HG03095 (cell line): ENCODE results near the gene MAP3K8.
A peak's percentile ranks its signal among the peaks of the same experiment; 100 is the strongest.

ENCODE experiments used
- ATAC-seq: cut with Tn5 transposase; IDR thresholded peaks from one replicate; pipeline ENCODE4 v1.9.1; 2021; ENCODE audit warnings: moderate library complexity; ENCODE audit not compliant: unreplicated experiment

MAP3K8 gene

DNA sequence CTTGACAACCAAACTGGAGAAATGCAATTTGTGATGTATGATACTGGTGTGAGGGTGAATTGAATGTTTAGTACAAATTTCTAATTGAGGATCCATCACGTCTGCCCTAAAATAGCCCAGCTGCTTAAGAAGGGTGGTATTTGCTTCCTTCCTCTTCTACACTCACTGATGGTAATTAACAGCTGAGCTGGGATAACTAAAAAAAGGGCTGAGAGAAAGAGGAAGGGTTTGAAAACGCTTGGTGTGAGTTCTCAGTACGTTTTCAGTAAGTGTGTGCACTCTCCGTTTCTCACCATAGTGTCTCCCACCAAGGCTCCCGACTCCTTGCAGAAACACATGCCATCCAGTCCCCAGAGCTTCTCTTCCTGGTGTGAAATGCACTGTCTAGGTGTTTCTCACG, 54.3 kb downstream of the MAP3K8 start:
- no peak for ATAC-seq

DNA sequence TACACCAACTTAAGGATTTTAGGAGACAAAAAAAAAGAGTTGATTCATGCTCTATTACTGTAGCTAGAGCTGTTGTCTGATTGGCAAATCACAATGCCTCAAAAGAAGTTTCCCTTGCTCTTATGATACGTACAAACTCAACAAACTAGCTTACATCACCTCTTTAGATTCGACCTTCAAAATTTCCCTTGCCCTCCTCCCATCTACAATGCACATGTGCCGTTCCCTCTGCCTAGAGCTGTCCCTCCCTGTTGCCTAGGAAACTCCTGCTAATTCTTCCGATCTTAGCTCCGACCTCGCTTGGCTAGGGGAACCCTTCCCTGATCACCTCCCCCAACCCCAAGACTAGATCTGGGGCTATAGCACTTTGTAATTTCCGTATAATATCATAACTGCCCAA, 55.4 kb downstream of the MAP3K8 start:
- ATAC-seq = no peak

- no peak for ATAC-seq
Measured at GRCh38 chr10:30490289-30491000, 56.5 kb downstream of the MAP3K8 start.

- no peak for ATAC-seq
Measured at GRCh38 chr10:30491204-30491915, 57.4 kb downstream of the MAP3K8 start.

GRCh38 chr10:30491916-30492515, 58.0 kb downstream of the MAP3K8 start:
- no peak for ATAC-seq

- peak; percentile 38 for ATAC-seq
Measured at GRCh38 chr10:30493609-30494530, 59.9 kb downstream of the MAP3K8 start.

GRCh38 chr10:30494558-30494957, 60.6 kb downstream of the MAP3K8 start:
- no peak for ATAC-seq

DNA sequence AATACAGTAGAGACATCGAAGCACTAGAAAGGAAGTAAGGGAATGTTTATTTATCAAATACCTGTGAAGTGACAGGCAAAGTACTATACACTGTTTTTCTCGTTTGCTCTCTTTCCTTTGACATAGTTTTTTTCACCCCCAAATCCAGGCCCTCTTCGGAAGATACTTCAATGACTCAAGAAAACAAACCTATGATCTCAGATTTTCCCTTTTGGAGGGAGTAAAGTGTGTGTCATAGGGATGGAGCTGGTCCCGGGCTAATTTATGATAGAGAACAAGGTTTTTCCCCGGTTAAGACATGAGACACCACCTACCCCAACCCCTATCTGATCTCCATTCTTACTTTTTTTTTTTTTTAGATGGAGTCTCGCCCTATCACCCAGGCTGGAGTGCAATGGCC, 61.7 kb downstream of the MAP3K8 start:
- ATAC-seq = no peak

- ATAC-seq = no peak
Measured at GRCh38 chr10:30499816-30500215, 65.8 kb downstream of the MAP3K8 start.

DNA sequence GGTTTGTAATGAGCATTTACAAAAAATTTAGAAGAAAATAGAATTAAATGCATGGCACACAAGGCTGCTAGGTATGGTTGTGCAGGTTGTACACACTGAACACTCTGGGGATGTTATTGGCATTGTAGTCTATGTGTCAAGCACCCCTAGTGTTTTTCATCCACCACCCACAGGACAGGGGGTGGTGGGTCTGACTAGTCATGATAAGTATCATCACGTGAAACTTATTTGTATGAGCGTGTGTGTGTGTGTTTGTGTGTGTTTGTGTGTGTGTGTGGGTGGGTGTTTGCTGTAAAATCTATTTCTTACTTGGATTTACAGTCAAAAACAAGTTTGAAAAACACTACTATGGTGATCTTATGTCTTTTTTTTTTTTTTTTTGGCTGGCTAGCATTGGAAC, 66.5 kb downstream of the MAP3K8 start:
- no peak for ATAC-seq

GRCh38 chr10:30500963-30501504, 67.0 kb downstream of the MAP3K8 start:
- ATAC-seq = no peak

DNA sequence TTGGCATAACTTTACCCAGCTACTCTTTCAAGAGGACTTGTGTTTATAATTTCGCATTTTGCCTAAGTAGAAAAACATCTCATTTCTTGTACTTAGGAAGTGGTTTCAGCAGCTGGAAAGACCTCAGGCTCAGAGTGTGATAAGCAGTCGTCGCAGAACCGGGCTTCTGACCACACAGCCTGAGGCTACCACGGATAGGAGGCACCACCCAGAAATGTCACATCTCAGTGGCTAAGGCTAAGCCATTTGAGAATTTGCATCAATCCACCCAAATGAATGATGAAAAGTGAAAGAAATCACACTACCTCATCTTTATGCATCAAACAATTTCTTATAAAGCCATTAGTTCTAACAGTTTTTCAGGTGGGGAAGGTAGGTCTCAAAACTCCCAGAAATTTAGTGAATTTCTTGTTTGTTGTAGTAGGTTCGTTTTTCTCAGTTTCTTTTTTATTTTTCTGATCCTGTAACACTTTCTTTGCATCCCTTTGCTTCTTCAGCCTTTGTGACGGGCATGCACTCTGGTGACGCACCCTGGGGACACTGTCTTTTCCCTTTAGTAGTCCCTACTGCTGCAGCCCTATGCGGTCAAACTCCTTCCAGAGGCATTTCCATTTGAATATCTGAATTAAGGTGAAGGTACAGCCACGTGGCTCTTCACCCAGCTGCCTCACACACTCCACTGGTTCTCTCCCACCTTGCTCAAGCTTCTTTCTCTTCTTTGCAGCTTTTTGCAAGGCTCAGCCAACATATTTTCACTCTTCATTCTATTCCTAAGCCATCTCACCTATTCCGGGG, 68.5 kb downstream of the MAP3K8 start:
- ATAC-seq = peak; percentile 73

DNA sequence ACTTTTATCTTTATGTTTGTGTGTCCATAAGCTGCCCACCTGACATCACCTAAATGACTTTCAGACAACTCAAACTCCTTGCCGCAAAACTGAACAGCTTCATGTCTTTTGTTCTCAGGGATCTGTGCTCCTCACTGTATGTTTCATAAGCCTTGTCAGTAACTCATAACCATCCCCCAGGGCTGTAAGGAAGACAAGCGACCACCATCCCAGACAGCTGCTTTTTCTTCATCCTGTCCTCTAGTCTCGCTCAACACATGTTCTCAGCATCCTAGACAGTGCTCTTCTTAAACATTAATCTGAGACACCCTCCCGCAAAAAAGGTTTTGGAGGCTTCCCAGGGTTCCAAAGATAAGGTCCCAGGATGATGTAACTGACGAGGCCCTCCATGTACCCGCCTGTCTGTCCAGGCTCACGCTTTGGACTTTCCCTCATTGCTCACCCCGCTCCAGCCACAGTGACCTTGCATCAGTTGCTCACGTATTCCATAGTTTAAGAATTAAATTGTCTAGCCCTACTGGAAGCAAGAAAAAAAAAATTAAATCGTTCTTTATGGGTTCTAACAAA, 69.8 kb downstream of the MAP3K8 start:
- no peak for ATAC-seq

DNA sequence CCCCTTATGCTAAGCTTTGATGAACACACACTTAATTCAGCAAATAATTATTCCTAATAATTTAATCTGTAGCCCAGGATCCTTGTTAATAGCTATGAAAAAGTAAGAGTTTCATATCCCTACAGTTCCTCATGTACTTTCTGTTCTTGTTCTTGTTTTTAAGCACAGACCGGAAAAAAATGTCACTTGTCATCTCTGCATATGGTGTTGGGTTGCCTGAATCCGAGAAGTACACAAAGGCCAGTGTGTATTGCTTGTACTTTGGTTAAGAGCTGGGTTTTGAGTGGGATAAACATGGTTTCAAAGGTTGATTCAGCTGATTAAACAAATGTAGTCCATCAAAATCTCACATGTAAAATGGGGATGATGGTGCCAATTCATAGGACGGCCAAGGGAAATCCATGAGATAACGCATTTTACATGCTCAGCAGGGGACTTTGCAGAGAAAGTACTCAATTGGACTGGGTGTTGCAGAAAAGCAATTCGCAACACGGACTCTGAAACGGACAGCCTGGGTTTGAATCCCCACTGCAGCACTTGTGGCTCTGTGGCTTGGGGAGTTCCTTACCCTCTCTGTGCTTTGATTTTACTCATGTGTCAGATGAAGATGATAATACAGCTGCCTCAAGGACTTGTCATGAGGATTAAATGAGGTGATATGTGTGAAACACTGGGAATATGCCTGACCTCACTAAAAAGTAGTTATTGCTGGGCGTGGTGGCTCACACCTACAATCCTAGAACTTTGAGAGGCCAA, 71.7 kb downstream of the MAP3K8 start:
- ATAC-seq = no peak

DNA sequence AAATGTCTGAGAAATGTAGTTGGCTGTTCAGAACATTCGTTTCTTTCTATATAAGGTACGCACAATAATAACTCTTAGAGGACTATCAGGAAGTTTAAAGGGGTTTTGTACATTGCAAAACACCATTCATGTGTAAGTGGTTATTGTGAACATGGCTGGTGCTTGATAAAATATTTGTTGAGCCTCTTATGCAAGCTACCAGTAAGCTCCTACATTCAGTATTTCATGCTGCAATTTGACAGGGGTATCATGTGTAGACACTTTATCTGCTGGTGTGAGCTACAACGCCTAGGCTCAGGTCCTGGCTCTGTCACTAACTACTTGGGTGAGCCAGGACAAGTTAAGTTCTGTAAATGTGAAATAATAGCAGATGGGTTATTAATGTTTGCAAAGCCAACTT, 75.5 kb downstream of the MAP3K8 start:
- no peak for ATAC-seq

DNA sequence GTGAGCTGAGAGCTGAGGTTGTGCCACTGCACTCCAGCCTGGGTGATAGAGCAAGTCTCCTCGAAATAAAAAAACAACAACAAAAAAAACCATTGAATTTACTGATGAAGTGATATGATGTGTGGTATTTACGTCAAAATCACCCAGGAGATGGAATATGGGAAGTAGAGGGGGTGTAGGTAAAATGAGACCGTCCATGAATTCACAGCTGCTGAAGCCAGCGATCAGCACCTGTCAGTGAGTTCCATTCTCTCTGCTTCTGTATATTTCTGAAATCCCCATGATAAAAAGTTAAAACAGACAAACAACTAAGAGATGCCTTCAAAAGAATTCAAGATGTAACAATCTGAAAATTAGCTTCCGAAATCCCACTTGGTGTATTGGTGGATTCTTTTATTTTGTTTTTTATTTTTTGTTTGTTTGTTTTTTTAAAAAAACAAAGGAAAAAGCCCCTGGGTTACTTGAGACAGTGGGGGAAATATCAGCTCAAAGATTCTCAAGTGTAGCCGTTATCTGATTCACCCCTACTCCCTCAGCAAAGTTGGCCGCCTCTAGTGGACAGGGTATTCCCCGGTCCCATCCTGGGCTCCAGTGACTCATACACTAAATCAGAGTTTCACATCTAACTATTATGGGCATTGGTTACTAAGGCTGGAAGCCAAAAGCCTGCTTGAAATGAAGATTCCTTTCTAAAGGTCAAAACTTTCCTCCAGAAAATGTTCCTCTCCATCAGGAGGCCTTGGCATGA, 76.4 kb downstream of the MAP3K8 start:
- peak; percentile 88 for ATAC-seq

- ATAC-seq = peak; percentile 26
Measured at GRCh38 chr10:30510932-30511700, 77.1 kb downstream of the MAP3K8 start.
